SIG-M5 (cell line): ENCODE data around the gene GALP.
"Not testable (repeated sequence)": the region's sequence is repeated elsewhere in the genome, so short reads cannot be mapped to it uniquely, and the experiment has no call there.

Experiments
- DNase-seq: peaks from one replicate; lab custom pipeline; 2025; lab: John Stamatoyannopoulos, UW

GALP gene

DNA sequence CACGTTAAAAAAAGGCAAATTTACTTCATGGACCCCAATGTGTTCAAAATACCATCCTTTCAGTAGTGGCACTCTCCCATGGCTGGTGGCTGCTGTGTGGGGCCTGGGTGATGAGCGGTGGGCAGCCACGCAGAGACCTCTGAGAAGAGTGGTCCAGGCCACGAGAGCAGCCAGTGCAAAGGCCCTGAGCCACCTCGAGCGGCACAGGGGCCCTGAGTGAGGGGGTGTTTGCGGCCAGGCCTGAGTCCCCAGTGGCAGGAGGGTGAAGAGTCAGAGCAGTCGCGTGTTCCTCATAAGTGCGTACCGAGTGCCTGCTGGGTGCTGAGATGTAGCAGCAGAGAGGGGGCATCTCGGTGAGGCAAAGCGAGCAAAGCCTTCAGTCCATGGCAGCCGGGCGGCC, 27.7 kb upstream of the GALP start:
- DNase-seq = no peak

- not testable (repeated sequence) for DNase-seq
Measured at GRCh38 chr19:56148955-56149655, 26.7 kb upstream of the GALP start.

DNA sequence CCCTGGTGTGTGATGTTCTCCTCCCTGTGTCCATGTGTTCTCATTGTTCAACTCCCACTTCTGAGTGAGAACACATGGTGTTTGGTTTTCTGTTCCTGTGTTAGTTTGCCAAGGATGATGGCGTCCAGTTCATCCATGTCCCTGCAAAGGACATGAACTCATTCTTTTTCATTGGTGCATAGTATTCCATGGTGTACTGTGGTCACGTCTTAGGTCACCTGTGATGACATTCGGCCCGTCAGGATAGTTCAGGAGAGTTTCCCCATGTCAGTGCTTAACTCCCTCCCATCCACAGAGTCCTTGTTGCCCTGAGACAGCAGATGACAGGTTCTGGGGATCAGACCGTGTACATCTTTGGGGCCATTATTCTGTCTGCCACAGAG, 26.2 kb upstream of the GALP start:
- DNase-seq = no peak

DNA sequence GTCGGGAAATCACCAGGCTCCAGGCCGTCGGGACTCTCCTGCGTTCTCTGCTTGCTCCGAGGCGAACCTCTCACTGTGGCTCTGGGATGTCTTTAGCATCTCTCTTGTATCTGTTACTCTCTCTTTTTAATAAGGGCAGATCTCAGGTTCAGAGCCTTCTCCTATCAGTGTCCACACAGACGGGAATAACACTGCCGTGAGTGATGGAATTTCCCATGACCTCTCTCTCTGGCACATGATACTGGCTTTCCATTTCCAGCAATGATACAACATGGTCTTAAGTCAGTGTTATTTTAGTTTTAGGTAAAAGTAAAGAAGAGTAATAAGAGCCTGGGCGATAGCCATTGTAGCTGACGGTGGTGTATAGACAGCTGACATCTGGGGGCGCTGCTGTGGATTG, 25.4 kb upstream of the GALP start:
- no peak for DNase-seq

DNA sequence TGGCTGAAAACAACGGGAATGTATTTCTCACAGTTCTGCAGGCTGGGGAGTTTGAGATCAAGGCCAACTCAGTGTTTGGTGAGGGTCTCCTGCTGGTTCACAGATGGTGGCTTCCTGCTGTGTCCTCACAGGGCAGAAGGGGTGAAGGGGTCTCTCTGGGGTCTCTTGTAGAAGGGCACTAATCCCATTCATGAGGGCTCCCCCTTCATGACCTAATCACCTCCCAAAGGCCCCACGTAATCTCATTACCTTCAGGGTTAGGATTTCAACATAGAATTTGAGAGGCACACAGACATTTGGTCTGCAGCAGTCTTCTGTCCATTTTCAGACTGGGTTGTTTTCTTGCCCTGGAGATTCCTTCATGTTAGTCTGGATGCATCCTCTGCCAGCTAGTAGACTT, 23.2 kb upstream of the GALP start:
- DNase-seq = no peak

DNA sequence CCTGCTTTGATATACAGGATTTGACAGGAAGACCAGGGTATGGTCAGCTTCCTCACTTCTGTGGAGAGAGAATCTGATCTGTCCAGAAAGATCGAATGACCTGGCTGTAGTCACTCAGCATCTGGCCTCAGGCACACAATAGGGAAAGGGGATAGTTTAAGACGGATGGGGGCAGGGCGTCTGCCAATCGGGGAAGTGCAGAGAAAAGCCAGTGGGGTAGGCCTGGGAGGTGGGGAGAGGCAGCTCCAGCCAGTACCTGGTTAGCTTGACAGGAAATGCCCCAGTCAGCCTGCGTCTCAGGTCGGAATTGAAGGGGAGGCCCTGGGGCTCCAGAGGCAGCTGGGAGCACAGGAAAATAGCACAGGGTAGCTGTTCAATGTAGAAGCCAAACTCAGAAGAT, 22.3 kb upstream of the GALP start:
- DNase-seq = no peak

DNA sequence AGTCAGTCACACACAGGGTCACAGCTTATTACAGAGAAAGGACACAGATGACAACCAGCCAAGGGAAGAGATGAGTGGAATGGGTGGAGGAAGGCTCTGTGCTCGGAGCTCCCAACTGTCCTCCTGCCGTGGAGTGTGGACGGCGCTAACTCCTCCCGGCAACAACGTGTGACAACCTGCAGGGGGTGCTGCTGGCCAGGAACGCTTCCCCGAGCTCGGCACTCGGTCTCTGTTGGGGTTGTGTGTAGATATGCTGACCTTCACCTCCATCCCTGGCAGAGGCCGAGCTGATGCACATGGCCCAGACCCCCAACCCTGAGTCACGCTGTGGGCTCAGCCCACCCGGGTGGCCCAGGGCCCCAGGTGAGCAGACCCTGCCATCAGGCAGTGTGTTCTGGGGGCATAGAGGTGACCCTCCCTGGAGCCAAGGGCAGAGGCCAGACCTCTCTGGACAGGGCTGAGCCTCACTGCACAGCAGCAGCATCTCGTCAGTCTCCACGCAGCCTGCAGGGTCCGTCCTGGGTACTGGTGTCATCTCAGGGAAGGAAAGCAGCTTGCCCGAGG, 20.6 kb upstream of the GALP start:
- no peak for DNase-seq

GRCh38 chr19:56156768-56157167, 19.0 kb upstream of the GALP start:
- DNase-seq = no peak

GRCh38 chr19:56158170-56158757, 17.5 kb upstream of the GALP start:
- no peak for DNase-seq

GRCh38 chr19:56159009-56159559, 16.7 kb upstream of the GALP start:
- no peak for DNase-seq

GRCh38 chr19:56159622-56160271, 16.1 kb upstream of the GALP start:
- no peak for DNase-seq

- no peak for DNase-seq
Measured at GRCh38 chr19:56161534-56161933, 14.3 kb upstream of the GALP start.

DNA sequence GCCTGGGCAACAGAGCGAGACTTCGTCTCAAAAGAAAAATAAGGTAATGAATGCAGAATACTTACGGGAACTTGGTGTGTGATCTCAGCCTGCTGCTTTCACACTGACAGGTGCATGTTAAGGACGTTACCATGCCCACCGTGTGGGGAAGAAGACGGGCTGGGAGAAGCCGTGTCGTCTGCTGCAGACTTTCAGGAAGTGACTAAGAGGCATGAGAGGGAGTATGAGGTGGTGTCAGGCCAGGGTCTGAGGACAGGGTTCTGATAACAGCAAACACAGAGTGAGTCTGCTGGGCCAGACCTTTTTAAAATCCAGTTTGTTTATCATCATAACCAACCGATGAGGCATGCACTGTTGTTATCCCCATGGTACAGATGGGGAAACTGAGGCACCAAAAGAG, 13.6 kb upstream of the GALP start:
- DNase-seq = no peak

DNA sequence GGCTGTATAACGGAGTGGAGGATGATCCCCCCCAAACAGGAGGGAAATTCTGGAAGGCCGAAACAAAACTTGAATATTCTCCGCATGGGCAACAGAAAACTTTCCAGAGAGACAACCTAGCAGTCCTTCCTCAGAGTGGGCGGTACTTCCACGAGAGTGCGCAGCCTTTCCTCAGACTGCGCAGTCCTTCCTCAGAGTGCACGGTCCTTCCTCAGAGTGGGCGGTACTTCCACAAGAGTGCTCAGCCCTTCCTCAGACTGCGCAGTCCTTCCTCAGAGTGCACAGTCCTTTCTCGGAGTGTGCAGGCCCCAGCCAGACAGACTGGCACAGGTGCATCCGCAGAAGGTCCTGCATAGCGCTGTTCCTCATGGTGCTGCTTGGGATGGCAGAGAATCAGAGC, 12.7 kb upstream of the GALP start:
- DNase-seq = no peak

DNA sequence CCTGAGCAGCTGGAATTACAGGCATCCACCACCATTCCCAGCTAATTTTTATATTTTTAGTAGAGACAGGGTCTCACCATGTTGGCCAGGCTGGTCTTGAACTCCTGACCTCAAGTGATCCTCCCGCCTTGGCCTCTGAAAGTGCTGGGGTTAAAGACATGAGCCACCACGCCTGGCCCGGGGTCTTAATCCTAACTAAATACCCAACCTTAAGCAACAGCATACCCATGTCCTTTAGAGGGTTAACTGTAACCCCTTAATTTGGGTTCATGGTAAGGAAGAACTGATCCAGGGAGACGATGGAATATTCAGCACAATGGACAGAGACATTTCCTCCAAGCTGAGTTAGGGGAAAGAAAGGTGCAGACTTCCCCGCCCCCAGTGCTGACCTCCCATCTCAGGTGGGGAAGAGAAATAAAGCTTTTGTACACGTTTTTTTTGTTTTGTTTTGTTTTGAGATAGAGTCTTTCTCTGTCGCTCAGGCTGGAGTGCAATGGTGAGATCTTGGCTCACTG, 8.7 kb upstream of the GALP start:
- no peak for DNase-seq

- DNase-seq = no peak
Measured at GRCh38 chr19:56170261-56170660, 5.5 kb upstream of the GALP start.

- DNase-seq = no peak
Measured at GRCh38 chr19:56174086-56174485, 1.7 kb upstream of the GALP start.

DNA sequence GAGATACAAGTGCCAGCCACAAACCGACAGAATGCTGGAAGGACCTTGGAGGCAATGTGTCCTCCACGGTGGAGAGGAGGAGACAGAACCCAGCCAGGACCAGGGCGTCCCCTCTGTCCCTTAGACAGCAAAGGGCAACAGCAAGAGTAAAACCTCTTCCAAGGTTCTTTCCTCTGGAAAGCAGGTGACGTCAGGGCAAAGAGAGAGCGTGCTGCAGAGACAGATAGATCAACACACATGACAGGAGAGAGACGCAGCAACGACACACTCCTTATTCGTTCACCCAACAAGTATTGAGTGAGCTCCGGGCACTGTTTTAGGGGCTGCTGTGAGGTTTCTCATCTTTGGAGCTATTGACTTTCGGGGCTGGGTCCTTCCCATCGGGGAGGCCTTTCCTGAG, 1.3 kb upstream of the GALP start:
- no peak for DNase-seq

DNA sequence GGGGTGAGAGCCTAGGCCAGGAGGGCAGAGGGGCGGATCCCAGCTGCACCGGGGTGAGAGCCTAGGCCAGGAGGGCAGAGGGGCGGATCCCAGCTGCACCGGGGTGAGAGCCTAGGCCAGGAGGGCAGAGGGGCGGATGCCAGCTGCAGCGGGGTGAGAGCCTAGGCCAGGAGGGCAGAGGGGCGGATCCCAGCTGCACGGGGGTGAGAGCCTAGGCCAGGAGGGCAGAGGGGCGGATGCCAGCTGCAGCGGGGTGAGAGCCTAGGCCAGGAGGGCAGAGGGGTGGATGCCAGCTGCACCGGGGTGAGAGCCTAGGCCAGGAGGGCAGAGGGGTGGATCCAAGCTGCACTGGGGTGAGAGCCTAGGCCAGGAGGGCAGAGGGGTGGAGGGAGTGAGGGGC, 502 bp downstream of the GALP start:
- not testable (repeated sequence) for DNase-seq

DNA sequence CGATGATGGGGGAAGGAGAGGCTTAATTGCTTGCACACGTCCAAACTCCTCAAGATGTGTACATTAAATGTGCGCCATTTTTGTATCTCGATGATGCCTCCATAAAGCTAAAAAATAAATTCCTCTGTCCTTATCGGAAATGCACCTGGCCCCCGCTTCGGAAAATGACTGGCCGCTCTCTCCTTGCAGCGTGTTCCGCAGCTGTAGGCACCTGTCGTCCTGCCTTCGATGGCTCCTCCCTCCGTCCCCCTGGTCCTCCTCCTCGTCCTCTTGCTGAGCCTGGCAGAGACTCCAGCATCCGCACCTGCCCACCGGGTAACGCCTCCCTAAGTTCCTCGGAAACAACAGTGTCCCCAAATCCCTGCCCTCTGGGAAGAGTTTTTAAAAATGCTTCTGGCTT, 1.1 kb downstream of the GALP start:
- DNase-seq = no peak

GRCh38 chr19:56177564-56178243, 1.9 kb downstream of the GALP start:
- no peak for DNase-seq

DNA sequence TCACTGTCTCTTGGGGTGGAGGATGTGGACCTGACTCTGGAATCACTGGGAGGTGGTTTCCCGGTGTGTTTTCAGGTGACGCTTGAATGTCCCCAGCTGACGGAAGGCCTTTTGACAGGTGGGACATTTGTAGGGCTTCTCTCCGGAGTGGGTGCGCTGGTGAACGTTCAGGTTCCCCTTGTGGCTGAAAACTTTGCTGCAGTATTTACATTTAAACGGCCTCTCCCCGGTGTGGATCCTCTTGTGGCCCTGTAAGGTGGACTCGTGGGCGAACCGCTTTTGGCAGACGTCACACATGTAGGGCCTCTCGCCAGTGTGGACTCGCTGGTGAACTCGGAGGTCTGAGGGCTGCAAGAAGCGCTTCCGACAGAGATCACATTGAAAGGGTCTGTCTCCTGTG, 14.0 kb downstream of the GALP start:
- no peak for DNase-seq
